HuH-7.5 (cell line): ENCODE data around the gene IFT52.
"Not testable (repeated sequence)": the region's sequence is repeated elsewhere in the genome, so short reads cannot be mapped to it uniquely, and the experiment has no call there.

Experiments used
- DNase-seq: peaks from one replicate; pipeline ENCODE4 v3.0.0; 2011; ENCODE audit warnings: low spot score

Gene IFT52

GRCh38 chr20:43568706-43569105 is 22.0 kb upstream of the IFT52 start:
- DNase-seq = no peak

- no peak for DNase-seq
Observed at GRCh38 chr20:43569282-43569681, 21.5 kb upstream of the IFT52 start.

- DNase-seq = no peak
Observed at GRCh38 chr20:43570496-43570895, 20.2 kb upstream of the IFT52 start.

- DNase-seq = no peak
Observed at GRCh38 chr20:43571310-43571709, 19.4 kb upstream of the IFT52 start.

GRCh38 chr20:43571771-43572170 is 19.0 kb upstream of the IFT52 start:
- no peak for DNase-seq

GRCh38 chr20:43572891-43573290 is 17.8 kb upstream of the IFT52 start:
- DNase-seq = no peak

- no peak for DNase-seq
Observed at GRCh38 chr20:43576108-43576507, 14.6 kb upstream of the IFT52 start.

GRCh38 chr20:43579861-43580793 is 10.6 kb upstream of the IFT52 start:
- DNase-seq = no peak

- no peak for DNase-seq
Observed at GRCh38 chr20:43583133-43583864, 7.4 kb upstream of the IFT52 start.

GRCh38 chr20:43583982-43584432 is 6.7 kb upstream of the IFT52 start:
- DNase-seq = no peak

GRCh38 chr20:43584448-43585136 is 6.1 kb upstream of the IFT52 start:
- DNase-seq = no peak

GRCh38 chr20:43586641-43587040 is 4.1 kb upstream of the IFT52 start:
- no peak for DNase-seq

- not testable (repeated sequence) for DNase-seq
Observed at GRCh38 chr20:43588526-43588925, 2.2 kb upstream of the IFT52 start.

- DNase-seq = no peak
Observed at GRCh38 chr20:43590036-43590391, 723 bp upstream of the IFT52 start.

- DNase-seq = not testable (repeated sequence)
Observed at GRCh38 chr20:43601960-43602359, 11.2 kb downstream of the IFT52 start.

- no peak for DNase-seq
Observed at GRCh38 chr20:43603124-43603523, 12.4 kb downstream of the IFT52 start.

GRCh38 chr20:43605715-43606114 is 15.0 kb downstream of the IFT52 start:
- no peak for DNase-seq

- not testable (repeated sequence) for DNase-seq
Observed at GRCh38 chr20:43607278-43607677, 16.5 kb downstream of the IFT52 start.

- DNase-seq = no peak
Observed at GRCh38 chr20:43631598-43631997, 40.9 kb downstream of the IFT52 start.

GRCh38 chr20:43636429-43636828 is 45.7 kb downstream of the IFT52 start:
- no peak for DNase-seq

GRCh38 chr20:43642548-43642947 is 51.8 kb downstream of the IFT52 start:
- DNase-seq = no peak

- DNase-seq = no peak
Observed at GRCh38 chr20:43650997-43651525, 60.3 kb downstream of the IFT52 start.
